Hematopoietic multipotent progenitor cell treated with erythropoietin and hydrocortisone succinate and interleukin-3 and kit ligand, for 17 days (in vitro differentiated cells): ENCODE results near the gene CHST12.
"Not testable (repeated sequence)": the region's sequence is repeated elsewhere in the genome, so short reads cannot be mapped to it uniquely, and the experiment has no call there.

Experiments used
- DNase-seq: peaks from one replicate; pipeline ENCODE4 v3.0.0-alpha.2; 2015; ENCODE audit warnings: low spot score

CHST12 gene

DNA sequence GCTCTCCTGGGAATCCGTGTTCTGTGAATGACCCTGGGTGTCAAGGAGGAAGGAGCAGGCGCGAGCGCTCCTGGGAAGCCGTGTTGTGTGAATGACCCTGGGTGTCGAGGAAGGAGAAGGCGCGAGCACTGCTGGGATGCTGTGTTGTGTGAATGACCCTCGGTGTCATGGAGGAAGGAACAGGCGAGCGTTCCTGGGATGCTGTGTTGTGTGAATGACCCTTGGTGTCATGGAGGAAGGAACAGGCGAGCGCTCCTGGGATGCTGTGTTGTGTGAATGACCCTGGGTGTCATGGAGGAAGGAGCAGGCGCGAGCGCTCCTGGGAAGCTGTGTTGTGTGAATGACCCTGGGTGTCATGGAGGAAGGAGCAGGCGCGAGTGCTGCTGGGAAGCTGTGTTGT is 25.3 kb upstream of the CHST12 start:
- DNase-seq, result not testable (repeated sequence)

DNA sequence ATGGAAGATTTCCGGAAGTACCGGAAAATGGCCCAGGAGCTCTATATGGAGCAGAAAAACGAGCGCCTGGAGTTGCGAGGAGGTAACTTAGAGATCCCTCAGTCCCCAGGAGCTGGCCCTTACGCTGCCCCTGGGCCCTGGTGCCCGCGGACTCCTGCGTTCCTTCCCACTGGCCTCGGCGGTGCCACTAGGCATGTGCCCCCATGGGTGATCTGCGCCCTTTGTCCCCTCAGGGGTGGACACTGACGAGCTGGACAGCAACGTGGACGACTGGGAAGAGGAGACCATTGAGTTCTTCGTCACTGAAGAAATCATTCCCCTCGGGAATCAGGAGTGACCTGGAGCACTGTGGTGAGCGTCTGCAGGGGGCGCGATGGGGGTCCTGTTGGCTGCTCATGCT is 24.2 kb upstream of the CHST12 start:
- DNase-seq, result no peak

DNA sequence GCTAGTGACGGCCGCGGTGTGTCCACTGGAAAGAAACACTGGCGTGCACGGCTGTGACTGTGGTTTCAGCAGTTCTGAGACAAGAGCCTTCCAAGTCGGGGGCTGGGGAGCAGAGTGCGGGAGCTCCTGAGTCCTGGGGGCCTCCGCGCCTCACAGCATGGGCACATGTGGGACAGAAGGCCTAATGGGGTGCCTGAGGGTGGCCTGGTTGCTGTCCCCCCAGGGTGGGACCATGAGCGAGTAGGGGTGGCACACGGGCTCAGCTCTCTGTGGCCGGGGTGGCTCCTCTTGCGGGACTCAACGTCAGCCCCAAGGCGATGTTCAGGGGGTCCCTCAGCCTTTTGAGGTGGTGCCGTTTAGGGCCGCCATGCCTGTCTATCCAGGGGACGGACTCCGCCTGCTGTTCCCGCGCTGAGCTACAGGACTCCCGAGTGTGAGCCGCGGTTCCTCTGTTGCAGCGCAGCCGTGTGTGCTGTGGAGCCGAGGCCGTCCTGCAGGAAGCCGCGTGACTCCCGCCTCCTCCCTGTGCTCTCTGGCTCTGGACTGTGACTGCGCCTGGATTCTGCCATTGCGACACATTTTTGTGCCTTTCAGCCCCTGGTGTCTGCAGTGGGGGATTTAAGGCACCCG is 23.5 kb upstream of the CHST12 start:
- no peak for DNase-seq

DNA sequence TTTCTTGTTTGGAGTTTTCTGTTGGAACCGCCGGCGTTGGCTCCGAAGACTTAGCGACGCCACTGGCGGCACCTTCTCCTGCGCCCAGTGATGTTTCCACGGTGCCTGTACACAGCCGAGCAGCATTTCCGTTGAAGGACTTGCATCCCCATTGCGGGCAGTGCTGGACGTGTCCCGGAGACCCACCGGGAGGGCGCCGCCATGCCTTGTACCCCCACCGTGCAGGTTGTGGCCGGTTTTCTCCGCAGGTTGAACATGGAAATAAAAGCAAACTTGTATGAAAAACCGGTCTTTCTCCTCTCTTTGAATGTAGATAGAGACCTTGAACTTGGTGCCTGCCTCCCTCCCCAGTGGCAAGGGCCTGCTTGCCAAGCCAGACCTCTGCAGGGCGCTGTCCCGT is 22.9 kb upstream of the CHST12 start:
- no peak for DNase-seq

DNA sequence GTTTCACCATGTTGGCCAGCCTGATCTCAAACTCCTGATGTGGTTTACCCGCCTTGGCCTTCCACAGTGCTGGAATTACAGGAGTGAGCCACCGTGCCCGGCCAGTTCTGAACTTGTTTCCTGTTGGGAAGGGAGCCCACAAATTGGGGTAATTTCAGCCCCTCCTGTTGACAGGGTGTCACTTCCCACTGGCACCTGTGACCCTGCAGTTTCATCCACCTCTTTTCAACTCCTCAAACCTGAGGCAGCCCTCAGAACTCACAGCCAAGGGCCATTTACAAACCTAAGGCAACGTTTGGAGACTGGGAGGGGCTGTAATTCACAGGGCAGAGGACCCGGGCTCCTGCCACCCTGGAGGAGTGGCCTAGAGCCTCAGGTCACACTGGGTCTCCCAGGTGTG is 22.2 kb upstream of the CHST12 start:
- no peak for DNase-seq

GRCh38 chr7:2381881-2382509 is 21.4 kb upstream of the CHST12 start:
- no peak for DNase-seq

DNA sequence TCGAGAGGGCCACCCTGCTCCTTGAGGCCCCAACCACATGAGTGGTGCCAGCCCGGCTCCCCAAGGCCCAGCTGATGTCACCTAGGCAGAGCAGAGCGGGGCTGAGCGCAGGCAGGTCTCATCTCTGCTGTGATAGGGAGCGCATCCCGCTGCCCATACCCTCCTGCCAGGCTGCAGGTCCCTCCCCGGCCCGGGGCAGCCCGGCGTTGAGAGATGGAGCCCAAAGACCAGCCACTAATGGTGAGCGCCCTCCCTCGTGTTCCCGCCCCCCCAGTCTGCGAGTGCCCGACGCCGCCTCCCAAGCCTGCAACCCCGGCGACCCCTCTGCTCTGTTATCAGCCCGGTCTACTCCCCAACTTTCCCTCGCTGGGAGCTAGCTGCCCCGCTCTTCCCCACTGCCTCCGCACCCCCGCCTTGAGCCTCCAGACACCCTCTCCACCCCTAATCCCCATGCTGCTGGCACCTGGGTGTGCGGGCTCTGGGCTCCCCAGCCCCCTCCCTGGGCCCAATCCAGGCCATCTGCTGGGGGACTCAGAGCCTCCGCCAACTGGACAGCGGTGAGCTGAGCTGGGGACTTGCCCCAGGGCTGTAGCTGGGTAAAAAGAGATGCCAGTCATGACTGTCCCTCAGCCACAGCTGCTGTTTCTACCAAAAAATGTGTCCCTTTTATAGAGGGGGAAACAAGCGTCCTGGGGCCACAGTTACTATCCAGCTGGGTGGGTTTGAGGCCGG is 19.7 kb upstream of the CHST12 start:
- no peak for DNase-seq

- no peak for DNase-seq
Observed at GRCh38 chr7:2384354-2385243, 18.8 kb upstream of the CHST12 start.

GRCh38 chr7:2386122-2386521 is 17.3 kb upstream of the CHST12 start:
- not testable (repeated sequence) for DNase-seq

- DNase-seq, result no peak
Observed at GRCh38 chr7:2386964-2387669, 16.3 kb upstream of the CHST12 start.

DNA sequence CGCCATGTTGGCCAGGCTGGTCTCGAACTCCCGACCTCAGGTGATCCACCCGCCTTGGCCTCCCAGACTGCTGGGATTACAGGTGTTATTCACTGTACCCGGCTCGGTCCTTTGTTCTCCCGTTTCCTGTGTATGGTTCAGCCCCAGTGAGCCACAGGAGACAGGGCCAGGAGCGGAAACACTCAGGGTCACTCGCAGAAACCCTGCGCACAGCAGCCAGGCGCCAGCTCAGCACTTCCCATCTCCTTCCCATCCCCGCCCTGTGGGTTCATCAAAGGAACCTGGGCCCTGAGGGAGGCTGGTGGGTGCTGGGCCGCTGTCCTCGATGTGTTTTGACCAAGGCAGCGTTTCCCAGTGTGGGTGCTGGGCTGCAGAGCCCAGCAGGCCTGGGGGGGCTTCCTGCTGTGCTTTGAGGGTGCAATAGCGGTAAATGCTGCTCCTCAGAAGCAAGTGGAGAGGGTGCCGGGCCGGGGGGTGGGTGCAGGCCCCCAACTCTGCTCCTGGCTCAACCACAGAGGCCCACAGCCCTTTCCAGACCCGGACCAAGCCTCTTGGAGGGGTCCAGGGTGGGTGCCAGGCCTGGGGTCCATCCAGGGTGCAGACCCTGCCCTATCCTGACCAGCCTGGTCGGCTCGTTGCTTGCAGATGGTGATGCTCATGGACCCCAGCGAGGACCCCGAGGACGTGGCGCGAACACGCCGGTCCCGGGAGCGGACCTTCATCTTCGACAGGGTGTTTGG is 15.3 kb upstream of the CHST12 start:
- no peak for DNase-seq

DNA sequence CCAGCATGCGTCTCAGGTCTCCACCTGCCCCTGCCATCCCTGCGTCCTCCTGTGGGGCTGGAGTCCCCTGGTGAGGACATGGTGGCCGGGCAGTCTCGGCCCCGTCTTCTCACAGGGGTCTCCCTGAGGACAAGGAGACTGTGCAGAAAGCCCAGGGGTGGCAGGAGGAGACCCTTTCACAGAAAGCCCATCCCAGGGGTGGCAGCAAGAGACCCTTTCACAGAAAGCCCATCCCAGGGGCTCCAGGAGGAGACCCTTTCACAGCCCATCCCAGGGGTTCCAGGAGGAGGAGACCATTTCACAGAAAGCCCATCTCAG is 14.8 kb upstream of the CHST12 start:
- no peak for DNase-seq

DNA sequence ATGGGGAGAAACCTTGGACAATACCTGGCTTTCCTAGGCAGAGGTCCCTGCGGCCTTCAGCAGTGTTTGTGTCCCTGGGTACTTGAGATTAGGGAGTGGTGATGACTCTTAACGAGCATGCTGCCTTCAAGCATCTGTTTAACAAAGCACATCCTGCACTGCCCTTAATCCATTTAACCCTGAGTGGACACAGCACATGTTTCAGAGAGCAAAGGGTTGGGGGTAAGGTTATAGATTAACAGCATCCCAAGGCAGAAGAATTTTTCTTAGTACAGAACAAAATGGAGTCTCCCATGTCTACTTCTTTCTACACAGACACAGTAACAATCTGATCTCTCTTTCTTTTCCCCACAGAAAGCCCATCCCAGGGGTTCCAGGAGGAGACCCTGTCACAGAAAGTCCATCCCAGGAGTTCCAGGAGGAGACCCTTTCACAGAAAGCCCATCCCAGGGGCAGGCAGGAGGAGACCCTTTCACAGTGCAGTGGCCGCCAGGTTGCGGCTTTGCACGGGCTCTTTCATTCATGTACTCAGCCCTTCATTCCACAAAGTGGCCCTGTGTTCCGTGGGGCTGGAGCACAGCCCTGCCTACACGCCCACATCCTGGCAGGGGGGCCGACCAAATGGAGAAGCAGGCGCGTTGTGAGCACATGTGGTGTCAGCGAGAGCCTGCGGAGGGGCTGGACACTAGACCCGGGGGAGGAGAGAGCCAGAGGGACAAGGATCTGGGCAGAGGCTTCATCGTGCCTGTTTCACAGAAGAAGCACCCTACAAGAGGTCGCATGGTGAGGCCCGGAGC is 13.2 kb upstream of the CHST12 start:
- DNase-seq, result not testable (repeated sequence)

DNA sequence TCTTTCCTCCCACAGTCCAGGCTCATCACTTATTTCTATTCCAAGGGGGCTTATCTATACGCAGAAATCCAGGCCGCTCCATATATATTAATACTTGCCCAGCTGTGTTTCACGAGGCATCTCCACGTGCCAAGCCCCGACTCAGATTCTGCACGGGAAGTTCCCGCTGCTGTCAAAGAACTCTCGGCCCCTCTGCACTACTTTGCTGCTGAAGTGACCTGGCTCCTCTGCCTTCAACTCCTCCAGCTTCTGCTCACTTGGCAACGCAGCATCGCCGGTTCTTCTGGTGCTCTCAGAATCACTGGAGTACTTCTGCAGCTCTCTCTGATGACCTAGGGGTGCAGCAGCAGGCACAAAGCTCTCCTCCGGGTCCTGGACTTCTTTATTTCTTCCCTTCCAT is 9.7 kb upstream of the CHST12 start:
- DNase-seq, result no peak

DNA sequence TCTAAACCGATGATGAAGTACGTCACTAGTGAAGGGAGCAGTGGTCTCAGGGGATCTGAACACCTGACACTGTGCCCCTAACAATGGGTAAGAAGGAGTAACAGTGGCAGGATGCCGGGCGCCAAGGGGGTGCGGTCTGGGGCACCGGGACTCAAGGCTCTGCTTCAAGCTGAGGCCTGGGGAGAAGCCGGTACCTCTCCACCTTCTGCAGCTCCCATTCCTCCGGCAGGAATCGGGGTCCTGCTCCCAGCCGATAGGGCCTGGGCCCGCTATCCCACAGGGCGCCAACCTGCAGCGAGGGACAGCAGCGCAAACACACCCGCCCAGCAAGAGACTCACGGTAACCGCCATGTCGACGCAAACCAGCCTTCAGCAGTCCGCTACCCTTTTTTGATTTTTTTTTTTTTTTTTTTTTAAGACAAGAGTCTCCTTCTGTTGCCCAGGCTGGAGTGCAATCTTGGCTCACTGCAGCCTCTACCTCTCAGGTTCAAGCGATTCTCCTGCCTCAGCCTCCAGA is 8.8 kb upstream of the CHST12 start:
- no peak for DNase-seq

- no peak for DNase-seq
Observed at GRCh38 chr7:2398506-2398905, 4.9 kb upstream of the CHST12 start.

DNA sequence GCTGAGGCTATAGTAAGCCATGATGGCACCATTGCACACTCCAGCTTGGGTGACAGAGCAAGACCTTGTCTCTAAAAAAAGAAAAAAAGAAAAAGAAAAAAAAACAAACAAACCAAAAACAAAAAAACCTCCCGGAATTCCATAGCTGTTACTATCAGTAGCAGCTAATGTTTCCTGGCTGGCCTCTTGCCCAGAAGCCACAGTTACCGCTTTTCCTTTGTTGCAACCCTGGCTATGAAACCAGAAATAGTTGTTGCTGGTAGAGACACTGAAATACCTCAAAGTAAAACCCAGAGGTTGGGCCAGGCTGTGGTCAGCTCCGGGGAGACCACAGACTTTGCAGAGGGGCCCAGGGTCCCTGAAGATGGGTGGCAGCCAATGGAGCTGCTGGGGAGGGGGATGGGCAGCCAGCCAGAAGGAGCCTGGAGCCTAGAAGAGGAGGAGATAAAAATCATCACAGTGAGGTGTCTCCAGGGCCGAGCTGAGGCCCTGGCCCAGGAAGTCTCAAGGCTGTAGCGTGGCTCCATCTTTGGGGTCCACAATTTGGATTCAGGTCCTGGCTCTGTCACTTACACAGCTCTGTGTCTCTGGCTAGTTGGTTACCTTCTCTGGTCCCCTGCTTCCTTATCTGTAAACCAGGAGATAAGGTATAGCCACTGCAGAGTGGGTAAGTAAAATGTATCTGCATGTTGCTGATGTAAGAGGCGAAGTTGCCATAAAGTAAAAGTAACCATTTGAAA is 3.4 kb upstream of the CHST12 start:
- DNase-seq, result peak; percentile 20

- no peak for DNase-seq
Observed at GRCh38 chr7:2402687-2403013, 761 bp upstream of the CHST12 start.
